Trophoblast cell (in vitro differentiated cells and primary cell): Measurements from ENCODE around the gene UGT2B11.
A peak's percentile ranks its signal among the peaks of the same experiment; 100 is the strongest.
"Not testable (repeated sequence)": the region's sequence is repeated elsewhere in the genome, so short reads cannot be mapped to it uniquely, and the experiment has no call there.

Experiments
- DNase-seq, 2 donors: peaks; one replicate each; pipeline ENCODE4 v3.0.0-alpha.2; 2016
- H2AFZ ChIP-seq: 2 replicates; pipeline ENCODE4 v1.6.1; 2013; ENCODE audit warnings: low read length, moderate library complexity, mild to moderate bottlenecking; ENCODE audit not compliant: insufficient read depth, poor library complexity
- H2AK5ac ChIP-seq: 2 replicates; pipeline ENCODE4 v1.6.1; 2013; ENCODE audit warnings: mild to moderate bottlenecking, low read length
- H2BK120ac ChIP-seq: 2 replicates; pipeline ENCODE4 v1.6.1; 2013; ENCODE audit warnings: low read length, mild to moderate bottlenecking, moderate library complexity; ENCODE audit not compliant: insufficient read depth, poor library complexity
- H2BK12ac ChIP-seq: 2 replicates; pipeline ENCODE4 v1.6.1; 2013; ENCODE audit warnings: mild to moderate bottlenecking, low read length, moderate library complexity
- H2BK5ac ChIP-seq: 2 replicates; pipeline ENCODE4 v1.6.1; 2013; ENCODE audit warnings: low read length, low read depth, moderate library complexity, mild to moderate bottlenecking; ENCODE audit not compliant: poor library complexity
- H3K14ac ChIP-seq: 2 replicates; pipeline ENCODE4 v1.6.1; 2013; ENCODE audit warnings: mild to moderate bottlenecking, low read length
- H3K18ac ChIP-seq: 2 replicates; pipeline ENCODE4 v1.6.1; 2013; ENCODE audit warnings: mild to moderate bottlenecking, low read length
- H3K23ac ChIP-seq: 2 replicates; pipeline ENCODE4 v1.6.1; 2013; ENCODE audit warnings: low read length
- H3K27ac ChIP-seq: 2 replicates; pipeline ENCODE4 v1.5.1; 2013; ENCODE audit warnings: low read depth, mild to moderate bottlenecking, inconsistent platforms, low read length, moderate library complexity
- H3K27me3 ChIP-seq: 2 replicates; pipeline ENCODE4 v1.6.1; 2013; ENCODE audit warnings: inconsistent platforms, mild to moderate bottlenecking, low read length, moderate library complexity; ENCODE audit not compliant: insufficient read depth
- H3K36me3 ChIP-seq, 2 experiments: 1 replicate in 1 of 2; 2 replicates in 1 of 2; pipeline ENCODE4 v1.6.1; 2013; ENCODE audit warnings: low read length in 2 of 2, mild to moderate bottlenecking in 2 of 2, moderate library complexity in 1 of 2; ENCODE audit not compliant: insufficient read depth in 2 of 2, control insufficient read depth in 1 of 2
- H3K4ac ChIP-seq: 2 replicates; pipeline ENCODE4 v1.6.1; 2013; ENCODE audit warnings: low read depth, mild to moderate bottlenecking, low read length, moderate library complexity
- H3K4me1 ChIP-seq, 2 experiments: 1 replicate in 1 of 2; 2 replicates in 1 of 2; pipeline ENCODE4 v1.6.1; 2013; ENCODE audit warnings: low read length in 2 of 2, mild to moderate bottlenecking in 2 of 2, moderate library complexity in 1 of 2; ENCODE audit not compliant: insufficient read depth in 2 of 2, control insufficient read depth in 1 of 2
- H3K4me2 ChIP-seq: 2 replicates; pipeline ENCODE4 v1.6.1; 2013; ENCODE audit warnings: inconsistent platforms, mild to moderate bottlenecking, low read length, moderate library complexity
- H3K4me3 ChIP-seq: 2 replicates; pipeline ENCODE4 v1.5.1; 2013; ENCODE audit warnings: mild to moderate bottlenecking, low read depth, low read length, inconsistent platforms
- H3K79me1 ChIP-seq: one replicate; pipeline ENCODE4 v1.6.1; 2013; ENCODE audit warnings: low read length
- H3K79me2 ChIP-seq: 2 replicates; pipeline ENCODE4 v1.6.1; 2013; ENCODE audit warnings: low read length, mild to moderate bottlenecking; ENCODE audit not compliant: control insufficient read depth, insufficient read depth, poor library complexity
- H3K9ac ChIP-seq: 2 replicates; pipeline ENCODE4 v1.6.1; 2013; ENCODE audit warnings: mild to moderate bottlenecking, low read length
- H3K9me3 ChIP-seq: 2 replicates; pipeline ENCODE4 v1.6.1; 2013; ENCODE audit warnings: low read depth, mild to moderate bottlenecking, control low read depth, inconsistent platforms, low read length; ENCODE audit not compliant: insufficient read depth
- H4K12ac ChIP-seq: 2 replicates; pipeline ENCODE4 v1.6.1; 2013; ENCODE audit warnings: low read depth, mild to moderate bottlenecking, low read length, moderate library complexity
- H4K8ac ChIP-seq: 2 replicates; pipeline ENCODE4 v1.6.1; 2013; ENCODE audit warnings: low read depth, mild to moderate bottlenecking, low read length, moderate library complexity
- H4K91ac ChIP-seq: one replicate; pipeline ENCODE4 v1.6.1; 2013; ENCODE audit warnings: low read depth, mild to moderate bottlenecking, low read length, moderate library complexity
- WGBS: extraction: QIAGEN DNeasy Blood & Tissue Kit; methylation state at CpG from one replicate; pipeline ENCODE4 v1.1.7; 2013; ENCODE audit warnings: missing lambda C conversion rate; ENCODE audit not compliant: insufficient read length, insufficient coverage; ENCODE audit errors: extremely low coverage; 5-methylcytosine and 5-hydroxymethylcytosine counted together

The UGT2B11 gene

GRCh38 chr4:69190621-69191020, 23.9 kb downstream of the UGT2B11 start:
- not testable (repeated sequence) for H3K4me1 ChIP-seq, H3K36me3 ChIP-seq, H2BK5ac ChIP-seq, H4K8ac ChIP-seq, H3K4me3 ChIP-seq, H3K79me1 ChIP-seq, H3K27me3 ChIP-seq, H3K14ac ChIP-seq, H2AFZ ChIP-seq, H2BK120ac ChIP-seq, H4K12ac ChIP-seq, DNase-seq, H2BK12ac ChIP-seq, H2AK5ac ChIP-seq, H3K9ac ChIP-seq, H3K4ac ChIP-seq, H3K79me2 ChIP-seq, H3K4me2 ChIP-seq, H3K27ac ChIP-seq, H4K91ac ChIP-seq, H3K18ac ChIP-seq, H3K9me3 ChIP-seq, H3K23ac ChIP-seq
- no CpG with 5 or more reads among the region's 1 CpG for WGBS

DNA sequence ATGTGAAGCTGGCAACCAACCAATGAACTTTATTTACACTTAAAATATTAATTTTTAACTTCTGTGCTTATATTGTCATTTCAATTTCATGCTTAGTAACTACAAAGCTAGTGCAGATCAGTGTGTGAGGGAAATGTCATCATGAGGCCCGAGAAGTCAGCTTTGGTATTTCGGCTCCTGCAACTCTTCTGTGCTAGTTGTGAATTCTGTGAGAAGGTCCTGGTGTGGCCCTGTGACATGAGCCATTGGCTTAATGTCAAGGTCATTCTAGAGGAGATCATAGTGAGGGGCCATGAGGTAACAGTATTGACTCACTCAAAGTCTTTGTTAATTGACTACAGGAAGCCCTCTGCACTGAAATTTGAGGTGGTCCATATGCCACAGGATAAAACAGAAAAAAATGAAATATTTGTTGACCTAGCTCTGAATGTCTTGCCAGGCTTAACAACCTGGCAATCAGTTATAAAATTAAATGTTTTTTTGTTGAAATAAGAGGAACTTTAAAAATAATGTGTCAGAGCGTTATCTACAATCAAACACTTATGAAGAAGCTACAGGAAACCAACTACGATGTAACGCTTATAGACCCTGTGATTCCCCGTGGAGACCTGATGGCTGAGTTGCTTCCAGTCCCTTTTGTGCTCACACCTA, 32.9 kb downstream of the UGT2B11 start:
- H3K9me3 ChIP-seq, DNase-seq, H3K36me3 ChIP-seq, H3K4me2 ChIP-seq, H3K27ac ChIP-seq, H3K18ac ChIP-seq, H4K91ac ChIP-seq, H3K79me2 ChIP-seq, H2AFZ ChIP-seq, H2AK5ac ChIP-seq, H2BK120ac ChIP-seq, H3K23ac ChIP-seq, H3K4ac ChIP-seq, H4K8ac ChIP-seq, H3K27me3 ChIP-seq, H3K4me3 ChIP-seq, H3K4me1 ChIP-seq, H3K79me1 ChIP-seq, H2BK5ac ChIP-seq, H2BK12ac ChIP-seq, H3K9ac ChIP-seq, H4K12ac ChIP-seq, H3K14ac ChIP-seq: not testable (repeated sequence)
- WGBS, result no CpG with 5 or more reads among the region's 6 CpGs

DNA sequence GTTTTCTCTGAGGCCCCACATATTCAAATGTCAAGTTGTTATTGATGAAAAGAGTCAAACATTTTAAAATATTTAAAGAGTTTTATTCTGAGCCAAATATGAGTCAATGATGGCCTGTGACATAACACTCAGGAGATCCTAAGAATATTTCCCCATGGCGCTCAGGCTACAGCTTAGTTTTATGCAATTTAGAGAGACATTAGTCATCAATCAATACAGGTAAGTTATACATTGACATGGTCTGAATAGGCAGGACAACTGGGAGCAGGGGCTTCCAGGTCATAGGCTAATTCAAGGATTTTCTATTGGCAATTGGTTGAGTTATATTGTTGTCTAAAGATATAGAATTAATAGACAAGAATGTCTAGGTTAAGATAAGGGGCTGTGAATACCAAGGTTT, 34.7 kb downstream of the UGT2B11 start:
- not testable (repeated sequence) for H3K79me2 ChIP-seq, H3K9me3 ChIP-seq, H3K27ac ChIP-seq, H3K23ac ChIP-seq, DNase-seq, H2AK5ac ChIP-seq, H2BK120ac ChIP-seq, H3K18ac ChIP-seq, H2AFZ ChIP-seq, H4K8ac ChIP-seq, H4K12ac ChIP-seq, H3K4ac ChIP-seq, H2BK12ac ChIP-seq, H3K79me1 ChIP-seq, H2BK5ac ChIP-seq, H3K4me1 ChIP-seq, H3K4me2 ChIP-seq, H3K27me3 ChIP-seq, H3K4me3 ChIP-seq, H3K14ac ChIP-seq, H3K9ac ChIP-seq, H4K91ac ChIP-seq, H3K36me3 ChIP-seq
- no CpG with 5 or more reads among the region's 1 CpG for WGBS

- peak in 1 of 2 donors; percentile 5 for DNase-seq
- WGBS, result no CpG with 5 or more reads among the region's 6 CpGs
- not testable (repeated sequence) for H3K4me2 ChIP-seq, H3K14ac ChIP-seq, H2BK5ac ChIP-seq, H2AFZ ChIP-seq, H2BK12ac ChIP-seq, H3K79me2 ChIP-seq, H2AK5ac ChIP-seq, H3K4me1 ChIP-seq, H3K27me3 ChIP-seq, H4K8ac ChIP-seq, H3K4me3 ChIP-seq, H3K4ac ChIP-seq, H3K9me3 ChIP-seq, H3K36me3 ChIP-seq, H3K23ac ChIP-seq, H3K27ac ChIP-seq, H2BK120ac ChIP-seq, H3K9ac ChIP-seq, H3K79me1 ChIP-seq, H4K12ac ChIP-seq, H4K91ac ChIP-seq, H3K18ac ChIP-seq
Measured at GRCh38 chr4:69178751-69179205, 35.8 kb downstream of the UGT2B11 start.
